IPS-18c (cell line): Measurements from ENCODE around the gene GABRG3.
"Not testable (repeated sequence)": the region's sequence is repeated elsewhere in the genome, so short reads cannot be mapped to it uniquely, and the experiment has no call there.

Experiments
- H3K4me3 ChIP-seq: 2 replicates; pipeline ENCODE4 v1.7.0; 2013; ENCODE audit warnings: low read depth, mild to moderate bottlenecking, low read length, moderate library complexity; ENCODE audit not compliant: insufficient read depth
- H3K9me3 ChIP-seq: one replicate; pipeline ENCODE4 v1.6.1; 2013; ENCODE audit warnings: mild to moderate bottlenecking, low read length, moderate library complexity; ENCODE audit not compliant: control insufficient read depth, insufficient read depth

The GABRG3 gene

DNA sequence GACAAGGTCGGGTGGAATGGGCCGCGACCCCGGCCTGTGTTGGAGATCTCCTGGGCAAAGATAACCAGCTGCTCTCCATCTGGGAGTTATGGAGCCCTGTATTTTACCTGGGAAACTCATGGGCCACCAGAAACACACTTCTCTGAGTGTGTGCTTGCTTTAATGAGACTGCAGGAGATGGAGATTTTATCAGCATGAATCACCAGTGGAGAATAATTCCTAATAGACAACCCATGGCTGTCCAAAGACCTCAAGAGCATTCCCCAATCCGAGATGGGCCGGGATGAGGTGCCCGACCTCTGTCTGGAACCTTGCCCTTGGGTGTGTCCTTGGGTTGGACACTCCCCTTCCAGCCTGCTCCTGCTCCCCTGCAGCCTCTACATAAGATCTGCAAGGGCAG, 389.3 kb downstream of the GABRG3 start:
- Histone ChIP-seq H3K9me3 (peaks cover 2% of the 10 kb centered on the region), H3K4me3 (no peak overlapping the region)

GRCh38 chr15:27361438-27361837, 390.5 kb downstream of the GABRG3 start:
- Histone ChIP-seq H3K4me3 (no peak overlapping the region), H3K9me3 (peaks cover 2% of the 10 kb centered on the region)

- H3K4me3 ChIP-seq, result no peak overlapping the region
- H3K9me3 ChIP-seq, result peaks cover 2% of the 10 kb centered on the region
These were observed 394.5 kb downstream of the GABRG3 start for GRCh38 chr15:27365456-27365855.

GRCh38 chr15:27377391-27377790, 406.4 kb downstream of the GABRG3 start:
- H3K4me3 ChIP-seq, H3K9me3 ChIP-seq: not testable (repeated sequence)

DNA sequence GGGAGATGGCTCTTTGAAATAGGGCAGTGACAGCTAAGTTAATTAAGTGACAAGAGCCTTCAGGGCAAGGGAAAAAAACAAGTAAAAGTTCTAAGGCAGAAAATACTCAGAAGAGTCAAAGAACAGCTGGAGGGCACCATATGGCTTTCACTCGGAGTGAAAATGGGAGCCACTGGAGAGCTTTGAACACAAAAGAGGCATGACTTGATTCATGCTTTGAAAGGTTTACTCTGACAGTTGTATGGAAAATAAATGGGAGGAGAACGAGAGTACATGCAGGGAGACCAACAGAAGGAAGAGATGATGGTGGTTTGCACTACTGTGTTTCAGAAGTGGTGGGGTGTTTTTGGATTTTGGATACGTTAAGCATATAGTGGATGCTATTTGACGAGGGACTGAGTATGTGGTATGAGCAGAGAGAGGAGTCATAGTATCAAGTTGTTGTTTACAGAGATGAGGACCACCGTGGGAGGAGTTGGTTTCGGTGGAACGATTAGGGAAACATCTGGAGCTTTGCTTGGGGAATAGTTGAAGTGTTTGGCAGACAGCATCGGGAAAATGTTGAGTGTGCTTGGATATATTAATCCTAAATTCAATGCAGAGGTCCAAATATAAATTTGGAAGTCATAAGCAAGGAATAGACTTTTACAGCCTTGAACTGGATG, 411.5 kb downstream of the GABRG3 start:
- Histone ChIP-seq H3K9me3 (no peaks in the 10 kb centered on the region), H3K4me3 (no peak overlapping the region)

GRCh38 chr15:27383726-27384125, 412.7 kb downstream of the GABRG3 start:
- Histone ChIP-seq H3K9me3 (no peaks in the 10 kb centered on the region), H3K4me3 (no peak overlapping the region)

GRCh38 chr15:27392163-27392562, 421.2 kb downstream of the GABRG3 start:
- no peaks in the 10 kb centered on the region for H3K9me3 ChIP-seq

DNA sequence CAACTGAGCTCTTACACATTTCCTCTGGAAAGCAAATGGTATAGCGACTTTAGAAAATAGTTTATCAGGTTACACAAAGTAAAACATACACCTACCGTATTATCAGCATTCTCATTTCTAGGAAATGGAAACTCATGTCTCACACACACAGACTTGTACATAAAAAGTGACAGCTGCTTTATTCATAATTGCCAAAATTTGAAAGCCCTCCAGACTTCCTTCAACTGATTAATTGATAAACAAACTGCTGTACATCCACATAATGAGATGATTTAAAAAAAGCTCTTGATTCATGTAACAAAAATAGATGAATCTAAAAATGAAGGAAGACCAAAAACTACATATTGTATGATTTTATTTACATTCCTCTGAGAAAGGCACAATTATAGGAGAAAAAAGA, 425.5 kb downstream of the GABRG3 start:
- no peak overlapping the region for H3K4me3 ChIP-seq
- no peaks in the 10 kb centered on the region for H3K9me3 ChIP-seq

More at GRCh38 chr15:27392163-27392562, 421.2 kb downstream of the GABRG3 start:
- no peak overlapping the region for H3K4me3 ChIP-seq

DNA sequence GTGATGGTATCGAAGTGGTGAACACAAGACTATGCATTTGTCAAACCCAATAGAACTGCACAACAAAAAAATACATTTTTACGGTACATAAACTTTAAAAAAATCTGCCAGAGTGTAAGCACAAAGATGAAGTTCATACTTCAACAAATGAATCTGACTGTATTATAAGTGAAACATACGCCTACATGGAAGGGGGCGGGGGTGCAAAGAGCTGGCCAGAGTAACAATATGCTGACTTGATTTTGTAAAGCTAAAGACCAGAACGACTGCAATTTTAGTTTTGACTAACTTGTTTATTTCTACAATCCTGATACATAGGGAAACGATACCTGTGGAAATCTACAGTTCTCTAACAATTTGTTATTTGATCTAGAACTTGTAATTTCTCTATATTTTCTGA, 426.0 kb downstream of the GABRG3 start:
- Histone ChIP-seq H3K9me3 (no peaks in the 10 kb centered on the region), H3K4me3 (no peak overlapping the region)

- no peaks in the 10 kb centered on the region for H3K9me3 ChIP-seq
- no peak overlapping the region for H3K4me3 ChIP-seq
These were observed 427.7 kb downstream of the GABRG3 start for GRCh38 chr15:27398631-27399161.

GRCh38 chr15:27399241-27399640, 428.3 kb downstream of the GABRG3 start:
- H3K9me3 ChIP-seq, result no peaks in the 10 kb centered on the region
- no peak overlapping the region for H3K4me3 ChIP-seq

DNA sequence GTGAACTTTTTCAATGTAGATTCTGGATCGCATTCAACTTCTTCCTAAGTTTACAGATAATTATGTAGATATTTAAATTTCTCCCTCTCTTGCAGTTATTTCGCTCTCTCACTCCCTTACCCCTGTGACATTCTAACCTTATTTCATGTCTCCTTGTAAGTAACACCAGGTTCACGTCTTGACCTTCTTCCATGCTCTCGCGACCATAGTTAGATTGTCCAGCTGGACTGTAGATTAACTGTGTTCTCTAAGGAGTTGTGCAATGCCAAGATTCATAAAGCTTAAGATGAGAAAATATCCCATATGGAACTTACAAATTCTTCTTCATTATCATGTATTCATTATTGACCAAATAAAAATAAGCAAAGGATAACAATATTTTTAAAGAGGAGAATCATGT, 430.5 kb downstream of the GABRG3 start:
- no peak overlapping the region for H3K4me3 ChIP-seq
- H3K9me3 ChIP-seq, result no peaks in the 10 kb centered on the region

DNA sequence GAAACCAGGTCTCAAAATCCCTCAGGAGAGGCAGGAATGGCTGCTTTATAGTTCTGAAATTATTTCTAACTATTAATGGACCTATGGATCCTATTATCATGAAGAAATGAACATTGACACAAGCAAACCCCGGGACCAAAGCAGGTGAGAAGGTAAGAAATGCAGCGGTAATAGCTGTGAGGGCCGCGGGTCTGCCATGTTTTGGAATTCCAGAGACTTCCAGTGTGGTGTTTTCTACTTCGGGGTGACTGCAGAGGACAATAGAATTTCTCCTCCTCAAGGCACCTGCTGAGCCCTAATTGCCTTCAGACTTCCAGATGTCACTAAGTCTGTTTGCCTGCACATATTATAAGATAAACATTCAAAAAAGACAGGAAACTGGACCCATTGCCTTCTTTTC, 437.4 kb downstream of the GABRG3 start:
- no peak overlapping the region for H3K4me3 ChIP-seq
- H3K9me3 ChIP-seq, result no peaks in the 10 kb centered on the region

DNA sequence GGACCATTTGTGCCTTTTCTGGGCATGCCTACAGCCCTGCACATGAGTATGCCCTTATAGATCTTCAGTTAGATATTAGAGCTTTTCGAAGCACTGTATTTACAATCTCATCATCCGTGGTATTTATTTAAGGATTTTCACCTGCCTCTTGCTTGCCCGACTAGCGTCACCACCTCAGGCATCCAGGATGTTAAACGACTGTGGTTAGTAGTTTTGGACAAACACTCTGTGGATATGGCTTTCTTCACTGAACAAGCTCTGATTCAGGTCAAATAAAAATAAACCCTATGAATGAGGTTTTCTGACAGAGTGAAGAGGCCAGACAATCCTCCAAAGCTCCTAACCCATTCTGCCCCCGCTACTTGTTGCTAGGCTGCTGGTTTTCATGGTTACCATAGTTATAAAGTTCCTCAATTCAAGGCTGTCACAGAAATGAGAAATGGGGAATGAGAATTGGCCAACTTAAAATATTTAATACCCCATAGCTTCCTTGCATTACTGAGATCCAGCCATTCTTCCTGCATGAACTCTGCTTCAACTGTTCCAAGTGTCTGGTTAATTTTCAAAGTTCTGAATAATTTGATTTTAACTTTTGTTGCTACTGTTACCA, 440.1 kb downstream of the GABRG3 start:
- Histone ChIP-seq H3K4me3 (no peak overlapping the region), H3K9me3 (no peaks in the 10 kb centered on the region)

DNA sequence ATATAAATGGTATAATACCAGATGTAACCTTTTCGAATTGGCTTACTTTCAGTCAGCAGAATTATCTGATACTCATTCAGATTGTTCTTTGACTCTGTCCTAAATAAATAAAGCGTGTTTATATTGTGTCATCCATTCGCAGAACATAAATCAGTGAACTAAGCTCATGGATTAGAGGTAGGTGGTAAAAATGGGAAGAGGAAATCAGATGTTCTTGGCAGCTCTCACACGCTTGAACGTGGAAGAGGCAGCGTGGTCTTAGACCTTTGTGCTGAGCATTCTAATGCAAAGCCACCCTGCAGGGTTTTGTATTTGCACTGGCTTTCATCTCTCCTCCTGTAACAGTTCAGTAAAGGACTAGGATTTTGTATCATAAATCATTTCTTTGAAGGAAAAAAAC, 441.4 kb downstream of the GABRG3 start:
- no peaks in the 10 kb centered on the region for H3K9me3 ChIP-seq
- no peak overlapping the region for H3K4me3 ChIP-seq

DNA sequence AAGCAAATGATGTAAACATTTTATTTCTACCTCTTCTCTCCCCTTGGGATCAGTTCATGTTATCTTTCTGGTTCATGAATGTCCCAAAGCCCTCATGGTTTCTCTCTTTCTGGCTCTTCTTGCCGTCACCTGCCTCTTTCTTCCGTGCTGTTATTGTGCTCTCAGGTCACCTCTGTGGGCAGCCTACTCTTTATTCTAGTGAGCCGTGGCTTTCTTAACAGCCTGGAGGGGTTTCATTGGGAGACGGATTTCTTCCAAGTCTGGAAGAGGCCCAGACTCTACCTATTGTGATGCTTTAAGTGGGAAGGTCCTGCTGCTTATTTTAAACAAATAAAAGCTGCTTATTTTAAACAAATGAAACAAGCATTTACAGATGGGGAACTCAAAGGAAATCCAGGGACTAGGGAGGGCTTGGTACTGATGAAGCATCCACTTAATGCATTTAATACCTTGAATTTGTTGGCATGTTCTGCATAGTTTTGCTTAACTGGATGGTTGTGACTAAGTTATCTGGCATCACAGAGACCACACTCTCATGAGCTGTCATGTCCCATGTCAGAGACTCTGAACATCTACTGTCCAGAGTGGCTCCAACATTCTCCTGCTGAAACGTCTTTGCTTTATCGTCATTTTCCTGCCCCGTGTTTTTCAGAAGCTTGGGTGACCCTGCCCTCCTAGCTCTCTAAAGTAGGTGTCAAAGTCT, 443.3 kb downstream of the GABRG3 start:
- H3K9me3 ChIP-seq, result no peaks in the 10 kb centered on the region

GRCh38 chr15:27418726-27419125, 447.7 kb downstream of the GABRG3 start:
- no peak overlapping the region for H3K4me3 ChIP-seq
- no peaks in the 10 kb centered on the region for H3K9me3 ChIP-seq

More for the DNA sequence above, 443.3 kb downstream of the GABRG3 start:
- H3K4me3 ChIP-seq, result no peak overlapping the region

DNA sequence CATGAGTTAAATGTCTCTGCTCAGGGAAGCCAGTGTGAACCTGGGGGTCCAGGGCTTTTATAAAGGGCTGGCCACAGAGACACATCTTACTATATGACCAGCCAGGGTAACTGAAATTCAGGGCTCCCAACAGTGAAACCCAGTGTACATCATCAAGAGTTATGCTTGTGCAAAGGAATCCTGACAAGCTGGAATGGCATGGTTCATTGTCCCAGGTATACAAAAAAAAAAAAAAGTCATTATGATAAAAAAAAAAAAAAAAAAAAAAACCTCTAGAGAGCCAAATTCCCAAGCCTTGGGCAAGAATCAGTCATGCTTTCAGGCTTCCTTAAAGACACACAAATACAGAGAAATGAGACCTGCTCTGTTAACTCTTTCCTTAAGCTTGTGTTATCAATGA, 452.0 kb downstream of the GABRG3 start:
- H3K4me3 ChIP-seq, result no peak overlapping the region
- H3K9me3 ChIP-seq, result no peaks in the 10 kb centered on the region
